ENCODE measurements around the gene MSI2. TPM values are rescaled to one million over a fixed set of nuclear protein-coding genes. Genes with fewer than 3 reads are reported as not detected.

MSI2 gene
- total RNA-seq, 3 donors from 2014 or later: 13.4 to 89.1 (median 71.1) TPM

DNA sequence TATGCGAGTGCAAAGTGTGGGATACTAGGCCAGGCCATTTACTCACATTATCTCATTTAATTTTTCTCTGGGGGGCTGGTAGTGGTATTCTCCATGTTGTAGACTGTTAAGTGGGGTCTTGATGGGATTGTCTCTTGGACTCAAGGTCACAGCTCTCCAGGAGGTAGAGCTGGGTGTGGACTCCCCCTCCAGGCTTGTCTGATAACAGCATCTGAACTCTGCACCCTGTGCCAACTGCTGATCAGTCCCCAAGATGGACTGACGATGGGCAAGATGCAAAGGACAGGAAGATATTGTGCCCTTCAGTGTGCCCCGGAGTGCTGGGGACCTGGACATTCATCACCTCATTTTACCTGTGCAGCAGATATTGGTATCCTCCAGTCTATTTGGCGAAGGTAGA, 147.8 kb downstream of the MSI2 start:
- TF ChIP-seq, protein P1, sequence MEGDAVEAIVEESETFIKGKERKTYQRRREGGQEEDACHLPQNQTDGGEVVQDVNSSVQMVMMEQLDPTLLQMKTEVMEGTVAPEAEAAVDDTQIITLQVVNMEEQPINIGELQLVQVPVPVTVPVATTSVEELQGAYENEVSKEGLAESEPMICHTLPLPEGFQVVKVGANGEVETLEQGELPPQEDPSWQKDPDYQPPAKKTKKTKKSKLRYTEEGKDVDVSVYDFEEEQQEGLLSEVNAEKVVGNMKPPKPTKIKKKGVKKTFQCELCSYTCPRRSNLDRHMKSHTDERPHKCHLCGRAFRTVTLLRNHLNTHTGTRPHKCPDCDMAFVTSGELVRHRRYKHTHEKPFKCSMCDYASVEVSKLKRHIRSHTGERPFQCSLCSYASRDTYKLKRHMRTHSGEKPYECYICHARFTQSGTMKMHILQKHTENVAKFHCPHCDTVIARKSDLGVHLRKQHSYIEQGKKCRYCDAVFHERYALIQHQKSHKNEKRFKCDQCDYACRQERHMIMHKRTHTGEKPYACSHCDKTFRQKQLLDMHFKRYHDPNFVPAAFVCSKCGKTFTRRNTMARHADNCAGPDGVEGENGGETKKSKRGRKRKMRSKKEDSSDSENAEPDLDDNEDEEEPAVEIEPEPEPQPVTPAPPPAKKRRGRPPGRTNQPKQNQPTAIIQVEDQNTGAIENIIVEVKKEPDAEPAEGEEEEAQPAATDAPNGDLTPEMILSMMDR (IDR thresholded peaks at IDR 0.05): no peak
- TF ChIP-seq POLR2A (IDR thresholded peaks at IDR 0.05) (no peak), POLR2AphosphoS5 (IDR thresholded peaks at IDR 0.05) (no peak)
- H3K9me3 ChIP-seq: no peaks in the 10 kb centered on the region
- DNase-seq (ENCODE audit: low spot score in 2 of 2): no peak

DNA sequence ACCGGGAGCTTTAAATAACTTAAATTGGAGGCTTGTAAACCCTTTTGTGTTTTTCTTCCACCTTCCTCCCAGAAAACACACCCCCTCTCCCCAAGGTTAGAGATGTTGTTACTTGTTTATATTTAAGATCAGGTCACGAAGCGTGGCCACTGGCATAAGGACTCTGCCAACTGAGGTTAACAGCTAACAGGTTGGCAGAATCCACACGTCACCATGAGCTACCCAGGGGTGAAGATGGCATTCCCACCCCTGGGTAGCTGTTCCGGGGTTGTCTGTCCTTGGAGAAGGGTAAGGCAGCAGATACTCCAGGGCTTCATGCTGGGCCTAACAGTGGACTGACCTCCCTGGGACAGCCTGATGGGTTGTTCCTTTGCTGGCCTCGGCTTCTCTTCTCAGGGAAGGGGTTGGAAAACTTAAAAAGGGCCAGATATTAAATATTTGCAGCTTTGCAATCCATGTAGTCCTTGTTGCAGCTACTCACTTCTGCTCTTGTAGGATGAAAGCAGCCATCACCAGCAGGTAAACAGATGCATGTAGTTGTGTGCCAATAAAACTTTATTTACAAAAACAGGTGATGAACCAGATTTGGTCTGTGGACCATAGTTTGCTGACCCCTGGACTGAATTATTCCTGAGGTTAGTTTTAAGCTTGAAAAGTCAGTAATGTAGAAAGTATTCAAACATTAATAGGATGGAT, 148.6 kb downstream of the MSI2 start:
- intact Hi-C loops (cut with DNase I; ENCODE audit: low total_unique reads): loop anchor here (1.0 kb wide), 1 partner anchor 11 kb away; no protein-coding TSS in a partner anchor
- Histone ChIP-seq H3K4me3 (no peak overlapping the region), H3K36me3 (no peaks in the 10 kb centered on the region), H3K27ac (peak overlapping the region; percentile 49 to 57), H3K9me3 (no peaks in the 10 kb centered on the region), H3K27me3 (no peaks in the 10 kb centered on the region), H3K4me1 (peaks cover 0 to 18% of the 10 kb centered on the region in 2 donors)
- DNase-seq (ENCODE audit: low spot score in 2 of 2): no peak
- TF ChIP-seq POLR2AphosphoS5 (IDR thresholded peaks at IDR 0.05): no peak
- no peak for TF ChIP-seq POLR2A (IDR thresholded peaks at IDR 0.05)
- TF ChIP-seq, protein P1 (IDR thresholded peaks at IDR 0.05): no peak

More for the DNA sequence above, 147.8 kb downstream of the MSI2 start:
- H3K36me3 ChIP-seq: no peaks in the 10 kb centered on the region
- no peak overlapping the region for H3K4me3 ChIP-seq
- H3K4me1 ChIP-seq: peaks cover 0 to 18% of the 10 kb centered on the region in 2 donors
- intact Hi-C loops (cut with DNase I; ENCODE audit: low total_unique reads): loop anchor here (1.0 kb wide), 1 partner anchor 12 kb away; no protein-coding TSS in a partner anchor
- H3K27me3 ChIP-seq: no peaks in the 10 kb centered on the region
- H3K27ac ChIP-seq: peak overlapping the region in 1 of 2 donors; percentile 57

DNA sequence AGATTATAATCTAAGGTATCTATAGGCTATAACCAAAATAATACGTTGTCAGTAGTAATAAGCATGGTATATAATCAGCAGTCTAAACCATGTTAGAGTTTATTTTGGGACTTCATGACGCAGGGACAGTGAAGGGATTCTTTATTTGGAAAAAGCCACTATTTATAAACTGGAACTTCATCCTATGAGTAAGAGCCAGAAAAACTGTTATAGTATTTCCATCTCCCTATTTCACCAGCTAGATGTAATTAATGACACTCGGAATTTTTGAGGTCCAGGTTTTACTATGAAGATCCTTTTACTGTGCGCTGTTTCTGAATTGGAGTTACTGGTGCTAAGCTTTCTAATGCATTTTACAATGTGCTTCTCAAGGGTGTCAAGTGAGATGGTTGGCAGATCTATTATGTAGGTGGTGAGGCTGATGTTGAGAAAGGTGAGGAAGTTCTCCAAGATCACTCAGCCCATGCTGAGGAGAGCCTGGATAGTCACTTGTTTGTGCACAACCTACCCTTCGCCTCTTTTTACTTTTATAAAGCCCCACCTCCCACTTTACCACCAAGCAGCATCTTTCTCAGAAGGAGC, 149.3 kb downstream of the MSI2 start:
- H3K4me1 ChIP-seq: peaks cover 0 to 18% of the 10 kb centered on the region in 2 donors
- H3K4me3 ChIP-seq: no peak overlapping the region
- peak overlapping the region in 1 of 2 donors; percentile 85 for H3K27ac ChIP-seq
- TF ChIP-seq, protein P1 (IDR thresholded peaks at IDR 0.05): no peak
- no peak for TF ChIP-seq POLR2A (IDR thresholded peaks at IDR 0.05)
- no peak for TF ChIP-seq POLR2AphosphoS5 (IDR thresholded peaks at IDR 0.05)
- H3K9me3 ChIP-seq: no peaks in the 10 kb centered on the region
- no peak for DNase-seq (ENCODE audit: low spot score in 2 of 2)
- no peaks in the 10 kb centered on the region for H3K36me3 ChIP-seq
- no peaks in the 10 kb centered on the region for H3K27me3 ChIP-seq
- intact Hi-C loops (cut with DNase I; ENCODE audit: low total_unique reads): no loop called here

DNA sequence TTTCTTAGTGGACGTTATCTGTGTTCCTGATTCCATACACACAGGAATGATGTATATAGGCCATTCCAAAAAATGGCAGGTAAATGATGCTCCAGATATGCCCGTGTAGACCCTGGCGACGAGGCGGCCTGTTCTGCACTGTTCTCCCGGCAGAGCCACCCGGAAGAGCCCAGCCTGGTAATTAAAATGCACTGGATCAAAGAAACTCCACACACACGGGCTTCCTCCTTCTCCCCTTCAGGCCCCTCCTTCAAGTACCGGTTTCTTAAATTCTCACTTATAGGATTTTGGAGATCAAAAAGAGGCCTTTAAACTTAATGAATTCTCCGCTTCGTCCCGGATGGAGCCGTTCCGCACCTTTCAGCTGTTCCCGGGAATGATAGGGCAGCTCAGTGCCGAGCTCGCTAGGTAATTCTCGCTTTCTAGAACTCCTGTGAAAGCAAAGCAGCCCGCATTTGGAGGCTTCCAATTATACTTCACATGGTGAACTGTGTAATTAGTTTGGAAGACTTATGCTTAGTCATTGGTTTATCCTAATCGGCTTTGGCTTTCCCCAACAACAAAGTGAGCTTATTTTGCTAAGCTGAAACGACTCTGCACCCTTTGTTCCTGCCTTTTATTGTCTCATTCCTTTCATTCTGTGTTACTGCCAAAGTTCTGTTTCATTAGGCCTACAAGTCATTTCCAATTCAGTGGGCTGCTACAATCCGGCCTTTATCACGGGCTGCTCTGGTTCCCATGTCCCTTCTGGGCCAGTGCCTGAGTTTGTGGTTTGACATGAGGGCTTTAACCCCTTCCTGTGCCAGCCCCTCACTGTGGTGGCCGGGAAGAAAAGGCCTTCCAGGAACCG, 150.0 kb downstream of the MSI2 start:
- H3K27ac ChIP-seq: peak overlapping the region; percentile 84 to 85
- intact Hi-C loops (cut with DNase I; ENCODE audit: low total_unique reads): no loop called here
- peak in 1 of 2 donors; percentile 37 for DNase-seq (ENCODE audit: low spot score in 2 of 2)
- no peaks in the 10 kb centered on the region for H3K9me3 ChIP-seq
- no peaks in the 10 kb centered on the region for H3K36me3 ChIP-seq
- peaks cover 0 to 18% of the 10 kb centered on the region in 2 donors for H3K4me1 ChIP-seq
- no peaks in the 10 kb centered on the region for H3K27me3 ChIP-seq
- no peak for TF ChIP-seq POLR2AphosphoS5 (IDR thresholded peaks at IDR 0.05)
- TF ChIP-seq POLR2A (IDR thresholded peaks at IDR 0.05): no peak
- no peak overlapping the region for H3K4me3 ChIP-seq

DNA sequence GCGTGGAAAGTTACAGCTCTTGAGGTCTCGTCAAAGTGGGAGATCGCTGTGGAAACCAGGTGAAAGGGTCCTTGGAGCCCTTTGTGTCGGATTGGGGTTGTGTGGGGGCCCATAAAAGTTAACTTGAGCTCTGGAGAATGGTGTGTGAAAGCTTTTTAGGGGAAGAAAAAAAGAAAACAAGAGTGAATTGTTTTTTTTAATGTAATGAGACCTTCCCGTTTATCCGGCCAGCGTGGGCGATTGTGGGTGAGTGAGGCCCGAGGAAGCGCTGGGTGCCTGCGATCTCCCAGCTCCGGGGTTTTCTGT, 150.6 kb downstream of the MSI2 start:
- Histone ChIP-seq H3K27ac (peak overlapping the region; percentile 84 to 85), H3K4me1 (peaks cover 0 to 18% of the 10 kb centered on the region in 2 donors), H3K9me3 (no peaks in the 10 kb centered on the region), H3K4me3 (no peak overlapping the region), H3K36me3 (no peaks in the 10 kb centered on the region), H3K27me3 (no peaks in the 10 kb centered on the region)
- DNase-seq (ENCODE audit: low spot score in 2 of 2): no peak
- TF ChIP-seq, protein P1 (IDR thresholded peaks at IDR 0.05): no peak
- TF ChIP-seq POLR2A (IDR thresholded peaks at IDR 0.05) (no peak), POLR2AphosphoS5 (IDR thresholded peaks at IDR 0.05) (no peak)
- intact Hi-C loops (cut with DNase I; ENCODE audit: low total_unique reads): no loop called here
